ENCODE results near the gene GTF2E1.
"Not testable (repeated sequence)": the region's sequence is repeated elsewhere in the genome, so short reads cannot be mapped to it uniquely, and the experiment has no call there.

The GTF2E1 gene

DNA sequence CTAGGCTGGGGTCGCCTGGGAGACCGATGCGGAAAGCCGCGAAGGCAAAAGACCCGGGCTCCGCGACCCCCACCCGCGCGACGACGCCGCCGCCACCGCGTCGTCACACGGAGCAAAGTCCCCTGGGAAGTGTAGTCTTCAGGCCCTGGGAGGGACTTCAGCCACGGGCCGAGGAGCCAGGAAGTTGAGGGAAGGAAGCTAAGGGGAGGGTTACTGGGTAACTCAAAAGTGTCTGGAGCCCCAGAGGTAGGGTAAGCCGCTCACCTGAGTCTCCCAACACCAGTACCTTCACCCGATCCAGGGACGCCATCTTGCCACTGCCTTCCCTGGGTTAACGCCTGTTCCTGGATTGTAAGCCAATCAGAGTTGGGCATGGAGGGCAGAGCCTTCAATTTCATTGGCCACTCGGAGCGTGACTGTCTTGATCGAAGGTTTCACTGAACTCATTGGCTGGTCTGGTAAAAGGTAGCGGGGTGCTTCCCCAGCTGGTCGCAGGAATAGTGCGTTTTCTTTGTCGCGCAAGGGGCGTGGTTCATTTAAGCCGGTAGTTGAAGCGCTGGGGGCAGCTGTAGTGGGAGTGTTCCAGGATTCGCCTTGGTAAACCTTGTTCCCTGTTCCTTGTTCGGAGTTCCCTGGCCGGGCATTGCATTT lies at the start of gene GTF2E1, which contains the start of gene RABL3:
Gene GTF2E1 (plus strand): TSS at position 547 of the 651 bp plus-strand sequence. CDS start 7,809 bp downstream, outside the sequence.
Gene RABL3 (minus strand): TSS at position 319 of the 651 bp plus-strand sequence. CDS start 9 bp downstream, at position 310.
- DNase-seq = peak; percentile 100

DNA sequence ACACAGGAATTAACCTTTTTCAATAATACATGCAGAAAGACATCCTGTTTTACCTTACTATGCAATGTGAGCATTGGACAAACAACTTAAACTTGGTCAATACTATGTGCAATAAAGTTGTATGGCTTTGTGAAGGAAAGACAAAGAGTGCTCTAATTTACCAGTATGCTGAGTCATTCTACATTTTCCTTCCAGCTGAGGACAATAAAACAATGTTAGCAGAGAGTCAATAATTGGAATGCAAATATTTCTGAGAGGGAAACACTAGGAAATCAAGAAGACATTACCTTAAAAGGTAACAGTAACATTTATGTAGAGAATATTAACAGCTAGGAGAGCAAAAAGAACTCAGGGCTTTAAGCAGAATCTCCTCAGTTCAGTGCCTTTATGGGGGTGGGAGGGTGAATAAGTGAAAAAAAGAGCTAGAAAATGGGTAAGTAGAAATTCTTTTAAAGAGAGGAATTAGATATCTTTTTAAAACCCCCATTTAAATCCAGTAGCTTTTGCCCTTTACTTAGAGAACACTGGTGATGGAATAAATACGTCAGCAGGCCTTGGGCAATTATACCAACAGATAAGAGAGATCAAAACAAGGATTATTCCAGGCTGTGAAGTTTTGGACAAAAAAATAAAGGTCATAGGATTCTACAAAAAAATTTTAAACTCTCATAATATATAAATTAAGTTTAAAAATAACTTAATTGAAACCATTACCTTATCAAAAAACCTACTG lies 48.9 kb upstream of the GTF2E1 start:
- DNase-seq = peak; percentile 50

DNA sequence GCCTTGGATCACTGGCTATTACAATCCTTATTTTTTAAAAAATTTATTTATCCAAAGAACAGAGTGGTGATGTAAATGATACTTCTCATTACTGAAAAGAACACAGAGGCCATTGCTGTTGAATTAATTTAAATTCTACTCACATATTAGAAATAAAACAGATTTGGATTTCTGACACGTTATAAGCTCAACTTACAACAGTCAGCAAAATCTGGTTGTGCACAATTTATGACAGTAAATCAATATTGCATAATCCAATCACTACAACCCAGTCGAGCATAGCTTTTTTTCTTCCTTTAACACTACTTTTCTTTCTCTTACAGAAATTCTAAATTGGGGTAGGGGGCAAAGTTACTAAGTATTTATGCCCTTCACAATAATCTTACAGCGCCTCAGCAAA lies 43.2 kb upstream of the GTF2E1 start:
- DNase-seq = no peak

DNA sequence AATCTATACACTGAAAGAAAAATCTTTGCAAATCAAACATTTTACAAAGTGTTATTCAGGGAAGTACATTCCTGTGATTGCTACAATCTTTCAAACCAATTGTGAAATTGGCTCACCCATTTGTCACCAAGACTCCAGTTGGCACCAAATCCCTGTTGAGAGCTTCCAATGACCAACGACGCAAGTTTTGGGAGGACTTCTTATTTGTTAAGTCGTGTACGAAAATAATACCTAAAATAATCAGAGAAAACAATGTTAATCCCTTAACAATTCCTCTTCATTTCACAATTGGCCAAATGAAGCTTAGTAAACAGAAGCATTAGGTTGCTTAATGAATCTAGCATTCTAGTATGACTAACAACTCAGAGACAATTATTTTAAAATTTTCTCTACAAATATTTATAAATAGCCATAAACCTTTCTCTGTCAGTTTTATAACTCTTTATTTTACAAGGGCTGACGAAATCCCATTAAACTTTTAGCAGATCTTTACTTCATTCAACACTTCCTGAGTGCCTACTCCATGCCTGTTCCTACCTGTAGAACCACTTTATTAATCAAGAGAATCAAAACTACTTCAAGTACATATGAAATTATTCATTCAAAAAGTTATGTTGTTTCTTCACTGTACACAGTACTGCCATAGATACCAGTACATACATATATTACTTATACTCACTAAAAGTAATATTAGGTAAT lies 36.5 kb upstream of the GTF2E1 start:
- DNase-seq = no peak

DNA sequence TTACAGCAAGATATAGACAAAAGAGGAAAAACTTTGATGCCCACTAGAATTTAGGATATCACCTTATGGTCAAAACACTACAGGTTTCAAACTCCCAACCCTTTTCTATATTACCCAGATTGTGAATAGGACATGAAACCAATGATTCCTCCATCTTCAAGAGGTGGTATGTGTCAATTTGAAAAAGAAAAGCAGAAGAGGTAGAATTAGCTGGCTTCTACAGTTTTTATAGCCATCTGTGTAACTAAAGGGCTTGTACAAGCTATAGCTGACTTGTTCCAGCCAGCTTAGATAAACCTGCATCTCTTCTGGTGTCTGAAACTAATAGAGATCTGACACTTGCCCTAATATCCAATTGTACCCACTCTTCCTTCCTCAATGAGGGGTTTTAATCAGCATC lies 35.6 kb upstream of the GTF2E1 start:
- DNase-seq = no peak

DNA sequence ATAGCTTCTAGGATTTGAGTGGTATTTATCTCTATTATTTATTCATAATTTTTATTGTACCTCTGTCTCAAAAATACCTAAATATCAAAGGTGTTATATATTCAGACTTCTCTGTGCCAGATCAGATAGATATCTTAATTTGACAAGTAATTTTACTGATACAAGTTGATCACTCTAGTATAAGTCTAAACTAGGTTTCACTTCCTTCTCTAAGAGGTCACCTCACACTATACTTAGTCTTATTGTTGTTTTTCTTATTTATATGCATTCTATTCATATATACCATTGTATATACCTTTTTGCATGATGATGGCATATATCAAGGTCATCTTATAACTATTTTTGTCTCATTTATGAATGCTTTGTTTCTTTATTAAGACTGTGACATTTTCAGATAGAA lies 34.1 kb upstream of the GTF2E1 start:
- no peak for DNase-seq

DNA sequence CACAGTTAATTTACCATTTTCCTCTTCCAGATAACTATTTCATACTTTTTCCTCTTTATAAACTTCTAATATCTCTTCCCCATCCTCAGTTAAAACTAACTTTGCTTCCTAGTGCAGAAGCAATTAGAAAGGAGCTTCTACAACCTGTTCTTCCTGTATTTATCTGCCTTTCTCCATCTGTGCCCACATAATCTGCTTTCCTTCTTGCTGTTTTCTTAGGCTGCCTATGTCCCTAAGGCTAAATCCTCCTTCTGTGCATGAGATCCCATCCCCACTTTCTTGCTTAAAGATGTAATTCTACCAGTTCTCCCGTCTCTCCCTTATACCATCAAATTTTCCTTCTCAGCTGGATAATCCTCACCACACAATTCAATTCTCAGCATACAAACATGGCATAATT lies 32.2 kb upstream of the GTF2E1 start:
- DNase-seq = no peak

DNA sequence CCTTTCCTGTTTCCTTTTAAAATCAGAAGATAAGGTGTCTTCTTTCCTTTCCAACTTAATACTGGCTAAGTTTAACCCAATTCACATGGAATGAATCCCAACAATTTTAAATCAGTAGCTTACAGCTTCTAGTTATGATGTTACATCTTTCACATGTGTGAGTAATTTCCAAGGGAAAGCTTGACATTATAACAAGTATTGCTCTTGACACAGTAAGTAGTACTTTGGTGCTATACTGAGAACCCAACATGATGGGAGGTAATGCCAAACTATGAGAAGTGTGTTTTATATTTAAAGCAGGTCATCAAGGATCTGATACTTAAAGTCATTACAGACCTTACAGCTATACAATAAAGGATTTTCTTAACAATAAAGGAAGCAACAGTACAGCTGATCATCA lies 29.3 kb upstream of the GTF2E1 start:
- DNase-seq = no peak

DNA sequence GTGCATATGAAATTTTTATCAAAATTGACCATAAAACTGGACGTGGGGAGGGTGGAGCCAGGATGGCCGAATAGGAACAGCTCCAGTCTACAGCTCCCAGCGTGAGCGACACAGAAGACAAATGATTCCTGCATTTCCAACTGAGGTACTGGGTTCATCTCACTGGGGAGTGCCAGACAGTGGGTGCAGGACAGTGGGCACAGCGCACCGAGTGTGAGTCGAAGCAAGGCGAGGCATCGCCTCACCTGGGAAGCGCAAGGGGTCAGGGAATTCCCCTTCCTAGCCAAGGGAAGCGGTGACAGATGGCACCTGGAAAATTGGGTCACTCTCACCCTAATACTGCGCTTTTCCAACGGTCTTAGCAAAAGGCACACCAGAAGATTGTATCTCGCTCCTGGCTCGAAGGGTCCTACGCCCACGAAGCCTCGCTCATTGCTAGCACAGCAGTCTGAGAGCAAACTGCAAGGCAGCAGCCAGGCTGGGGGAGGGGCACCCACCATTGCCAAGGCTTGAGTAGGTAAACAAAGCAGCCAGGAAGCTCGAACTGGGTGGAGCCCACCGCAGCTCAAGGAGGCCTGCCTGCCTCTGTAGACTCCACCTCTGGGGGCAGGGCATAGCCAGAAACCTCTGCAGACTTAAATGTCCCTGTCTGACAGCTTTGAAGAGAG lies 23.2 kb upstream of the GTF2E1 start:
- not testable (repeated sequence) for DNase-seq

DNA sequence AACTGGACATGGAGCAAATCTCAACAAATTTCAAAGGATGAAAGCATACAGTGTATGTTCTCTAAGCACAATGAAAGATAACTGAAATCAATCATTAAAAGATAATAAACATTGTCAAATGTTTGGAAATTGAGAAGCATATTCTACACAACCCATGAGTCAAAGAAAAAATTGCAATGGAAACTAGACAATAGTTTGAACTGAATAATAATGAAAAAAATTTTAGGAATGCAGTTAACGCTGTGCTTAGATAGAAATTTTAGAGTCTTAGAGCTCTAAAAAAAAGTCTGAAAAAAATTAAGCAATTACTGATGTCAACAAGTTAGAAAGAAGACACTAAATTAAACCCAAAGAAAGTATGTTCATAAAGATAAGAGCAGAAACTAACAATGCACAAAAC lies 15.8 kb upstream of the GTF2E1 start:
- DNase-seq = peak; percentile 45

DNA sequence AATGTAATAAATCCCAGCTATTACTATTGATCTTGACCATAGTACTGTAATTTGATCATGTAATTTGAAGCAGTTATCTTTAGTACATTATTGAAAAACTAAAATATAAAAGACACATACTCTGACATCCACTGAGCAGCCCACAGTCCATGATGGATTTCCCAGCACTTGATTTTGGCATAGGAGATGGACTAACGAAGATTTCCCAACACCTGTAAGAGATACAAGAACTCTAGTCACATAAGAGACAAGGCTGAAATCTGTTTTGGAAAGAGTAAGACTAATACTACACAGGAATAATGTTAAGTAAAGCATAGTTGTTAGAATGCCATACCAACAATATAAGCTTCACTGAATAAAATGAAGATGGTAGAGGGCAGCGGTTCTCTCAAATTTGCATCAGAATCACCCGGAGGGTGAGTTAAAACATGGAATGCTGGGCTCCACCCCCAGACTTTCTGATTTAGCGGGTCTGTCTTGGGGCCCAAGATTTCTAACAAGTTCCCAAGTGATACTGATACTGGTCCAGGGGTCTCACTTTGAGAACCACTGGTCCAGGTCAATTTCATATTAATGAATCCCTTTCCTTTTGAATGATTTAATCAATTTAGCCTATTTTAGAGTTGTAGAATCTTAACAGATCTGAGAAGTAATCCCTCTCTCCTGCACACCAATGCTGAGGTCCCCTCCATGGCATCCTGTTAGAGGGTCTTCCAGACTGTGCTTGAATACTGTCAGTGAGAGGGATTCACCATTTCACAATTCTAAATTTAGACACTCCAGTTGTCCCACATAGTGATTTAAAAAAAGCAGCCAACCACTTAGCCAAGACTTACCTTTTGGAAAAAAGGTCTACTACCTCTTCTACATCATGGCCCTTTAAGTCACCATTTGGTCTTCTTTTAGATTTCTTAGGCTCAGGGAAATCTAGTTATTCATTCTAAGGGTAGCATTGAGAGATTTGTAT lies 11.7 kb upstream of the GTF2E1 start:
- no peak for DNase-seq

DNA sequence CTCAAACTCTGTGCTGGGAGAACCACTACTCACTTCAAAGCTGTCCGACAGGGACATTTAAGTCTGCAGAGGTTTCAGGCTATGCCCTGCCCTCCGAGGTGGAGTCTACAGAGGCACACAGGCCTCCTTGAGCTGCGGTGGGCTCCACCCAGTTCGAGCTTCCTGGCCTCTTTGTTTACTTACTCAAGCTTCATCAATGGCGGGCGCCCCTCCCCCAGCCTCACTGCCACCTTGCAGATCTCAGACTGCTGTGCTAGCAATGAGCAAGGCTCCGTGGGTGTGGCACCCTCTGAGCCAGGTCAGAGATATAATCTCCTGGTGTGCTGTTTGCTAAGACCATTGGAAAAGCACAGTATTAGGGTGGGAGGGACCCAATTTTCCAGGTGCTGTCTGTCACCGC lies 4.5 kb upstream of the GTF2E1 start:
- DNase-seq = not testable (repeated sequence)

DNA sequence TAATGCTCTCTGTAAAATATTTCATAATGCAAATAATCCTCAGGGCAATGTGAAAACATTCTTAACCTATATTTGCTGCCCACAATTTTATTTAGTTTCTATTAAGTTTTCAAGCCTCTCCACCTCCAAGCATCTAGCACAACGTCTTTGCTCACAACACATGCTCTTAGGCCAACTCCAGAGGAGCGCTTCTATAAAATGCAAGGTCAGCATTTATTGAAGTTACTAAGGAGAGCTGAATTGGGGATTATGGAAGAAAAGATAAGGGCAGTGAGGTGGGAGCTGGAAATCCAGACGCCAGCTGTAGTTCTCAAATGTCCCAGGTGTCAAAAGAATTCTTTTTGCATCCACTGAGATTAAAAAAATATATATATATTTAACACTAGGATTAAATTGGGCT lies 1.2 kb upstream of the GTF2E1 start:
- DNase-seq = no peak

DNA sequence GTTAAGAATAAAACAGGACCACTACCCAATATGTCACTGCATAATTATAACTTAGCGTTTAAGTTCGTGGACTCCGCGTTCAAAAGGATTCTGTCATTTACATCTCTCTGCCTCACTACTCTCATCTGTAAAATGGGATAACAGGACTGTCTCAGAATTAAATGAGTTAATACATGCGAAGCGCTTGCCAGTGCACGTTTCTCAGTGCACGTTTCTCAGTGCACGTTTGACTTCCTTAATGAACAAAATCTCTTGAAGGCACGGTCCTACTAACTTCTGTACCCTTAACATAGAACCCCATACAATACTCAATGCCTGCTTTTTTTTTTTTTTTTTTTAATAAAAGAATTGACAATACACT lies 727 bp upstream of the GTF2E1 start:
- peak; percentile 58 for DNase-seq

DNA sequence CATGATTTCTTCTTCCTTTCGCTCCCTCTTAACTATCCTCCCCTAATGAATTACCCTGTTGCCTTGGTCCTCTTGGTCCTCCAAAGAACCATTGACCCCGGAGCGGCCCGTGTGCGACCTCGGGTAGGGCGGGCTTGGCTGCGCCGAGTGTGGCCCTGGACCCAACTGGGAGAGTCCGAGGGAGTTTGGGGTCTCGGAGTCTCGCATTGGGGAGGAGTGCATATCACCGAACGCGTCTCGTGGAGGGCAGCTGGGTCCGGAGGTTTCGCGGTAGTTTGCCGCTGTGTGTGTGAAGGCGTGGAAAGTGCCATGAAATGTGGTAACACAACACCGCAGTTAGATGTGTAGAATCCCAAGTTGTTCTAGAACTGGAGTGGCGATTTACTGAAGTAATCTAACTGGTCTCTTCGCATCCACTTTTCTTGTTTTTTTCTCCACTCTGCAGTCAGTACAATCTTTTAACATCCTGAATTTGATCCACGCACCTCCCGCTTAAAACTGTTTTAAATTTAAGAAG lies 363 bp downstream of the GTF2E1 start:
- peak; percentile 30 for DNase-seq

DNA sequence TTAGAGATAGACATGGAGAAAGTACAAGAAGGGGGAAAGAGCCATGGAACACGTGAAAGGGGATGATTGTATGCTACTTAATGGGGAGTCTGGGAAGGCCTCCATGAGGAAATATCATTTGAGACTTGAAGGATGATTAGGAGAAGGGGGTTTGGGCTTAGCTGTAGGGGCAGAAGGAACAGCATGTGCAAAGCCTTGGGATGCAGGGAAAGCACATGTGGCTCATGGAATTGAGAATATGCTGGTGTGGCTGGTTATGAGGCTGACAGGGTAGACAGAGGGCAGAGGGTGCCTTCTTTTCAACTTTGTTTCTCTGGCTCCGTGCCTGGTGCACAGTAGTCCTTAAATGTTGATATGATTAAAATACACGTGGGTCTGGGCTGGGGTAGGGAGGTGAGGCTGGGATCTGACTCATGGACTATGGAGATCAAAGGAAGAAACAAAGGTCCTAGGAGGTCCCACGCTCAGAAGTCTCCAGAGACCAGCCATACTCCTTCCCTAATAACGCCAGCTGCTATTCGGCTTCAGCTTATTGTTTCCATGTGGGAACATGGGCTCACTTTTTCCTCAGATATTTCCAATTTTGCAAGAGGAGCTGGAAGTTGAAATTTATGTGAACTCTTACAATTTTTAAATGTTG lies 1.1 kb downstream of the GTF2E1 start:
- no peak for DNase-seq

DNA sequence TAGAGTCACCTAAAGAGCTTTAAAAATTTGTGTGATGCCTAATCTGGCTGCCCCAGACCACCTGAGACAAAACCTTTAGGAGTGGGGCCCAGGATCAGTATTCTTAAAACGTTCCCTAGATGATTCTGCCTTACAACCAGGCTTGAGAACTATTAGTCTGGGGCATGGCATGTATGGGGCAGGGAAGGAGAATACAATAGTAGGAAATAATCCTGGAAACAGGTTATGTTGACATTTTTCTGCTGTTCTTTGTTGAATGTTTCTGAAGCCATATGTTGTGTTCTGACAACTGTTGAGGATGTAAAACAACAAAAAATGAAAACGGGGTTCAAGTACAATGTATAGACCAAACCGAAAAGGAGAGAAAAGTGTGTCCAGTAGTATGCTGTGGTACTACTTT lies 2.9 kb downstream of the GTF2E1 start:
- no peak for DNase-seq

DNA sequence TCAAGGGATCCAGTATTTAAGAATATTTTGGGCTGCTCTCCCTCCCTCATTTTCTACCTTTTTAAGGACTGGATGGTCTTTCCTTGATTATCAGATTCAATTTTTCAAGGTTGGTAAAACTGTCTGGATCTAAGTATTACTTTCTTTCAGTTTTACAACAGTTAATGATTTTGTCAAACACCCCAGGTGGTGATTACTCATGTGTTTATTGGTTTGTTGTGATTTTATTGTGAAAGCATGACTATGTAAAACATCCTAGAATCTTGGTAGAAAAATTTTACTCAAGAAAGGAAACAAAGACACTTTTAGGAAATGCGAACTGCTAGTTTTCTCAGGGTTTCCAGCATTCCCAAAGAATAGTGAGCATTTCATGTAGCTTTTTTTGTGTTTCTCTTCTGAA lies 7.3 kb downstream of the GTF2E1 start:
- no peak for DNase-seq

DNA sequence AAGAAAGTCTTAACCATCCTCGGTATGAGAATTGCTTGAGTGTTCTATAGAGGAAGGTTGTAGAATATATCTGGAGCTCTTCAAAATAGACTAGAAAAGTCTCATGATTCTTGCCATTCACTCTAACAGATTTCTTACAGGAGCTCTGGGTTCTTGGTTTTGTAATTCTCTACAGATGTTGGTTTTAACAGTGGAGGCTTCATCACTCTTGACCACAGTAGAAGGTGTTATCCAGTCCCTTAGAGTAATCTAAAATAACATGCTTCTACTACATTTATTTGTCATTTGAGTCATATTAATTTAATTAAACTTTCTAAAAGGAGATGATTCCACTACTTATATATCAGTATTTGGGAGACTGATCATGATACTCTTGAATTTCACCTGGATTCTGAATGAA lies 9.7 kb downstream of the GTF2E1 start:
- no peak for DNase-seq

DNA sequence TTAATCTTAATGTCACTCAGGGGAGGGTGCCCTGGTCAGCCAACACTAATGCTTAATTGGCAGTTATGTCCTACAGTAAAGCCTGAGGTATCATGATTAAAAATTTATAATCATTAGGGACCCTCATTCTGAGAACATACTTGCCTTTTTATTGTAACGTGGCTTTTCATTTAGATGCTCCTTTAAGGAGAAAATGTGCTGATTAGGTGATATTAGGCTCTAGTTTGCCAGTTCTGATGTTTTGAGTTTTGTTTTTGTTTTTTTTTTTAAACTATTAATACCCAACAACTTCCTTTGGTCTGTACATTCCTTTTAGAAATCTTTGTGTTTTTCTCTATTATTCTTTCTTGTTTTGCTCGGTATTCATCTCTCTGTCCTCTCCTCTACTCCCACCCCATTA lies 10.3 kb downstream of the GTF2E1 start:
- no peak for DNase-seq

DNA sequence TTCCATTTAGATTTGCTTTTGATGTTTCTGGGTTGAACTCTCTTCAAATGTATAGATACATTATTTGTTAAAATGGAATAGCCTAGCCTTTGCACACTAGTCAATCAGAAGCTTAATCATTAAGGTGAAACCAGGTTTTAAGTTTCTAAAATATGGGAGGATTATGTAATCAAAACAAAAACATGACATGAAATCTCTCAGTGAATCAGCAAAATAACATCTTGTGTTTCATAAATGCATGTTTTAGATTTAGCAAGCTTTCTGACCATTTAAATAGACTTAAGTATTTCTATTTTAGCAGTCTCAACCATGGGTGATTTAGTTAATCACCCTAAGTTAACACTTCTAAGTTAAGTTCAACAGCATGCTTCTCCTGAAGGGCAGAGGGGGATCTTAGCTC lies 11.3 kb downstream of the GTF2E1 start:
- no peak for DNase-seq

DNA sequence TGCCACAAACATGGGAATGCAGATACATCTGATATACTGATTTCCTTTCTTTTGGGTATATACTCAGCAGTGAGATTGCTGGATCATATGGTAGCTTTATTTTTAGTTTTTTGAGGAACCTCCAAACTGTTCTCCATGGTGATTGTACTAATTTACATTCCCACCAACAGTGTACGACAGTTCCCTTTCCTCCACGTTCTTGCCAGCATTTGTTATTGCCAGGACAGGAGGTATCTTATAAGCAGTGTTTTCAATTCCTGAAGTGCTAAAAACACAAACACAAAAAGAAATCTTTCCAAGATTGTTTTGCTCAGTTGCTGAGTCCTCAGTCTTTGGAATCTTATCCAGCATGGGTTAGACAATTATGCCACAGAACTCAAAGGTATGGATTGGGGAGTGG lies 13.5 kb downstream of the GTF2E1 start:
- no peak for DNase-seq

Data from EL (cell line).